A549 (cell line): ENCODE data around the gene CDK10. TPM values are rescaled to one million over a fixed set of nuclear protein-coding genes. Genes with fewer than 3 reads are reported as not detected.

Experiments
- ATAC-seq, 2 experiments: fragments of 200-7000 bp in 1 of 2; fragments of >200 bp in 1 of 2; cut with Nextera tagmentation in 1 of 2; cut with Tn5 transposase in 1 of 2; 3 replicates each; pipeline versions ENCODE4 v1.8.0 to v1.9.1; 2018 to 2020; ENCODE audit warnings: mild to moderate bottlenecking in 1 of 2, moderate library complexity in 1 of 2
- CTCF ChIA-PET: fragments of 300-600 bp; sonication (Branson Sonifier 250); formaldehyde crosslinking; extraction: SDS; loops from one replicate; lab custom pipeline; 2021; ENCODE audit warnings: antibody characterized with exemption, inconsistent platforms; lab: Yijun Ruan, JAX
- POLR2A ChIA-PET: fragments of 350-600 bp; formaldehyde crosslinking; extraction: SDS; loops from one replicate; lab custom pipeline; 2021; ENCODE audit warnings: antibody characterized with exemption, inconsistent platforms; lab: Yijun Ruan, JAX
- DNase-seq, 2 experiments: peaks; one replicate each; pipeline versions ENCODE4 v3.0.0 to v3.0.0-alpha.2; 2011 to 2016; ENCODE audit warnings: low read depth in 1 of 2, low spot score in 1 of 2
- FAIRE-seq: peaks from 2 replicates; lab custom pipeline; 2011; peaks lifted over from hg19 to GRCh38; lab: Jason Lieb, UNC
- H3K27ac ChIP-seq, 2 experiments: fragments of >200 bp; sonication (Bioruptor Twin); formaldehyde crosslinking; 3 replicates each; pipeline ENCODE4 v1.5.1; 2016 to 2017
- H3K4me1 ChIP-seq: fragments of >200 bp; sonication (Bioruptor Twin); formaldehyde crosslinking; 3 replicates; pipeline ENCODE4 v1.6.1; 2016
- H3K4me2 ChIP-seq: fragments of >200 bp; sonication (Bioruptor Twin); formaldehyde crosslinking; 3 replicates; pipeline ENCODE4 v1.6.1; 2016
- H3K4me3 ChIP-seq: fragments of >200 bp; sonication (Bioruptor Twin); formaldehyde crosslinking; 3 replicates; pipeline ENCODE4 v1.5.1; 2016
- H3K9me3 ChIP-seq: fragments of >200 bp; sonication (Bioruptor Twin); formaldehyde crosslinking; 3 replicates; pipeline ENCODE4 v1.6.1; 2016
- BCL3 ChIP-seq: fragments of >200 bp; sonication (Bioruptor Twin); formaldehyde crosslinking; IDR thresholded peaks from 3 replicates; pipeline ENCODE4 v1.6.1; 2016
- CBX2 ChIP-seq: fragments of 200-600 bp; sonication (generic); IDR thresholded peaks from 2 replicates; pipeline ENCODE4 v1.6.1; 2016; ENCODE audit warnings: low read depth, mild to moderate bottlenecking, borderline replicate concordance
- CEBPB ChIP-seq, 2 experiments: fragments of >200 bp in 1 of 2; sonication (Bioruptor Twin) in 1 of 2; formaldehyde crosslinking in 1 of 2; IDR thresholded peaks; 2 replicates each; pipeline ENCODE4 v1.6.1; 2012 to 2016
- CTCF ChIP-seq: fragments of >200 bp; sonication (Bioruptor Twin); formaldehyde crosslinking; IDR thresholded peaks from 3 replicates; pipeline ENCODE4 v1.5.1; 2016
- EHF ChIP-seq: fragments of 250-450 bp; sonication (Bioruptor Pico); IDR thresholded peaks from 2 replicates; pipeline ENCODE4 v1.5.0; 2020; ENCODE audit warnings: mild to moderate bottlenecking
- EP300 ChIP-seq, 2 experiments: fragments of >200 bp; sonication (Bioruptor Twin); formaldehyde crosslinking; IDR thresholded peaks; 2 replicates in 1 of 2; 3 replicates in 1 of 2; pipeline ENCODE4 v1.6.1; 2016 to 2017
- HEYL ChIP-seq: fragments of 250-450 bp; sonication (Bioruptor Pico); IDR thresholded peaks from 2 replicates; pipeline ENCODE4 v1.8.0; 2021; ENCODE audit warnings: mild to moderate bottlenecking, moderate library complexity
- HOXB5 ChIP-seq: fragments of 250-450 bp; sonication (Bioruptor Pico); IDR thresholded peaks from 2 replicates; pipeline ENCODE4 v1.5.0; 2020; ENCODE audit warnings: mild to moderate bottlenecking, moderate library complexity
- JUN ChIP-seq, 2 experiments: fragments of >200 bp; sonication (Bioruptor Twin); formaldehyde crosslinking; IDR thresholded peaks; 2 replicates in 1 of 2; 3 replicates in 1 of 2; pipeline ENCODE4 v1.6.1; 2016 to 2017
- JUNB ChIP-seq: fragments of >200 bp; sonication (Bioruptor Twin); formaldehyde crosslinking; IDR thresholded peaks from 2 replicates; pipeline ENCODE4 v1.6.1; 2016
- MAFK ChIP-seq: fragments of 450-650 bp; IDR thresholded peaks from 2 replicates; pipeline ENCODE4 v1.6.1; 2014; ENCODE audit not compliant: partially characterized antibody
- MAX ChIP-seq: IDR thresholded peaks from 2 replicates; pipeline ENCODE4 v1.6.1; 2012
- MAZ ChIP-seq: fragments of 150-350 bp; IDR thresholded peaks from 2 replicates; pipeline ENCODE4 v1.6.1; 2014; ENCODE audit warnings: antibody characterized with exemption, low read depth, low read length, borderline replicate concordance
- MYC ChIP-seq: IDR thresholded peaks from 2 replicates; pipeline ENCODE4 v1.6.1; 2012; ENCODE audit warnings: mild to moderate bottlenecking, inconsistent platforms, low read length, improper control_type of control experiment, borderline replicate concordance
- POLR2A ChIP-seq: IDR thresholded peaks from 2 replicates; pipeline ENCODE4 v1.6.1; 2012; ENCODE audit warnings: mild to moderate bottlenecking, low read length
- POLR2AphosphoS2 ChIP-seq: conservative IDR thresholded peaks from 2 replicates; pipeline ENCODE4 v1.6.1; 2012; ENCODE audit warnings: low read length, improper control_type of control experiment, inconsistent platforms
- RAD21 ChIP-seq, 2 experiments: fragments of >200 bp in 1 of 2; sonication (Bioruptor Twin) in 1 of 2; formaldehyde crosslinking in 1 of 2; IDR thresholded peaks in 1 of 2; conservative IDR thresholded peaks in 1 of 2; 2 replicates in 1 of 2; 3 replicates in 1 of 2; pipeline ENCODE4 v1.6.1; 2012 to 2018; ENCODE audit warnings: inconsistent platforms in 1 of 2
- USF2 ChIP-seq: fragments of 450-650 bp; IDR thresholded peaks from 2 replicates; pipeline ENCODE4 v1.6.1; 2014; ENCODE audit warnings: antibody characterized with exemption
- ZC3H11A ChIP-seq: fragments of 450-650 bp; IDR thresholded peaks from 2 replicates; pipeline ENCODE4 v1.6.1; 2014; ENCODE audit warnings: antibody characterized with exemption, mild to moderate bottlenecking
- WGBS: methylation state at CpG from one replicate; pipeline ENCODE4 v1.1.6; 2017; ENCODE audit errors: missing lambda C conversion rate; 5-methylcytosine and 5-hydroxymethylcytosine counted together
- polyA plus RNA-seq, 4 experiments: library from polyadenylated mRNA; depleted of rRNA in 3 of 4; stranded (reverse); fragments of >200 nt; fragmentation: RNase III in 1 of 4; extraction: RNeasy Plus Mini Kit Qiagen cat#74134 plus additional on column Dnase treatment in 1 of 4; gene quantifications; 2 replicates in 3 of 4; 3 replicates in 1 of 4; pipeline ENCODE4 v1.2.3, GENCODE V29; 2011 to 2017
- TF ChIP-seq, protein P1 (sequence below): fragments of >200 bp; sonication (Bioruptor Twin); formaldehyde crosslinking; IDR thresholded peaks from 2 replicates; pipeline ENCODE4 v1.6.1; 2016

Gene CDK10
- polyA plus RNA-seq, 2 of the 4 experiments (the other 2 are of a cell fraction), result 35.9 to 55.3 TPM

- WGBS, result 94% methylated on average over 19 of the region's 21 CpGs
- no peak for ATAC-seq
- Histone ChIP-seq H3K4me2 (no peak overlapping the region), H3K4me3 (no peak overlapping the region), H3K27ac (no peak overlapping the region)
- no peak for TF ChIP-seq MAX
- TF ChIP-seq, all 56 proteins: peak for 0
- POLR2A ChIA-PET, result no interaction called here
- FAIRE-seq (no peak), DNase-seq (no peak)
- Histone ChIP-seq H3K9me3 (no peaks in the 10 kb centered on the region), H3K4me1 (peaks cover 11% of the 10 kb centered on the region)
- CTCF ChIA-PET, result interaction anchor here (4.7 kb wide), 1 partner anchor 9 kb away, joined by 33 read pairs; the partner anchor contains the start of gene SPATA2L
These were observed 4.9 kb downstream of the CDK10 start for GRCh38 chr16:89691231-89691985.

GRCh38 chr16:89691986-89692569, 5.6 kb downstream of the CDK10 start:
- FAIRE-seq (no peak), DNase-seq (no peak)
- Histone ChIP-seq H3K4me2 (no peak overlapping the region), H3K9me3 (no peaks in the 10 kb centered on the region)
- no peak for TF ChIP-seq CBX2
- no peak for TF ChIP-seq MAZ
- TF ChIP-seq JUN (IDR thresholded peaks at IDR 0.05), result no peak
- no peak for TF ChIP-seq POLR2A
- no peak for TF ChIP-seq HEYL (CRISPR knock-in tag)
- no peak for TF ChIP-seq CEBPB (IDR thresholded peaks at IDR 0.05)
- TF ChIP-seq MYC, result no peak
- TF ChIP-seq, all 56 proteins: peak for 0
- WGBS, result 88% methylated on average over 6 of the region's 13 CpGs
- H3K4me3 ChIP-seq, result no peak overlapping the region
- ChIA-PET POLR2A (no interaction called here), CTCF (interaction anchor here (1.3 to 4.7 kb wide), 2 partner anchors 8 to 14 kb away, joined by 3 to 33 read pairs; partner anchors contain the start of gene SPATA2L)
- no peak for ATAC-seq
- H3K27ac ChIP-seq, result no peak overlapping the region
- peaks cover 11% of the 10 kb centered on the region for H3K4me1 ChIP-seq

DNA sequence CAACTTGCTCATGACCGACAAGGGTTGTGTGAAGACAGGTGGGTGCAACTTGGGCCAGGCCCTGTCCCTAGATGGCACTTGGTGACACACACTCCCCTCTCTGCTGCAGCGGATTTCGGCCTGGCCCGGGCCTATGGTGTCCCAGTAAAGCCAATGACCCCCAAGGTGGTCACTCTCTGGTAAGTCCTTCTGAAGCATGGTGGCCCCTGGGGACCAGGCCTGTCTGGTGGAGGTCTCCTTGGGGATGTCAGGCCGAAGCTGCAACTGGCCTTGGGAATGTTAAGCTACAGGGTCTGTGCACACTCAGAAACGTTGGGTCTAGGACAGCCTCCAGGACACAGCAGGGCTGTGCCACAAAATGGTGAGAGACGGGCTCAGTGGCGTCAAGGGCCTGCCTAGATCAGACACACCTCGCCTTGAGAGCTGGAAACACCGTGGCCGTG, 6.8 kb downstream of the CDK10 start:
- no peaks in the 10 kb centered on the region for H3K9me3 ChIP-seq
- POLR2A ChIA-PET, result no interaction called here
- no peak overlapping the region for H3K4me2 ChIP-seq
- TF ChIP-seq CTCF, result no peak
- no peak for TF ChIP-seq EHF (CRISPR knock-in tag)
- TF ChIP-seq, protein P1, sequence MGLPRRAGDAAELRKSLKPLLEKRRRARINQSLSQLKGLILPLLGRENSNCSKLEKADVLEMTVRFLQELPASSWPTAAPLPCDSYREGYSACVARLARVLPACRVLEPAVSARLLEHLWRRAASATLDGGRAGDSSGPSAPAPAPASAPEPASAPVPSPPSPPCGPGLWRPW, result no peak
- TF ChIP-seq BCL3, result no peak
- TF ChIP-seq MAFK, result no peak
- no peak for TF ChIP-seq HOXB5
- no peak for TF ChIP-seq POLR2AphosphoS2
- no peak for TF ChIP-seq EP300 (IDR thresholded peaks at IDR 0.05)
- no peak for TF ChIP-seq RAD21 (conservative IDR thresholded peaks at IDR 0.05 in 1 of 2, IDR thresholded peaks at IDR 0.05 in 1 of 2)
- TF ChIP-seq JUNB, result no peak
- no peak for TF ChIP-seq ZC3H11A
- no peak for TF ChIP-seq USF2
- CTCF ChIA-PET, result interaction anchor here (0.9 to 1.3 kb wide), 2 partner anchors 13 to 78 kb away, joined by 3 to 4 read pairs; no protein-coding TSS in a partner anchor
- H3K4me1 ChIP-seq, result 0 out of 3 replicates have a peak, but pooled peaks cover 2% of the 10 kb centered on the region
- WGBS, result 95% methylated on average over 11 of the region's 11 CpGs
- FAIRE-seq (no peak), ATAC-seq (no peak), DNase-seq (no peak)
- no peak overlapping the region for H3K27ac ChIP-seq
- H3K4me3 ChIP-seq, result no peak overlapping the region
